ENCODE measurements around the gene PDGFB.

DNA sequence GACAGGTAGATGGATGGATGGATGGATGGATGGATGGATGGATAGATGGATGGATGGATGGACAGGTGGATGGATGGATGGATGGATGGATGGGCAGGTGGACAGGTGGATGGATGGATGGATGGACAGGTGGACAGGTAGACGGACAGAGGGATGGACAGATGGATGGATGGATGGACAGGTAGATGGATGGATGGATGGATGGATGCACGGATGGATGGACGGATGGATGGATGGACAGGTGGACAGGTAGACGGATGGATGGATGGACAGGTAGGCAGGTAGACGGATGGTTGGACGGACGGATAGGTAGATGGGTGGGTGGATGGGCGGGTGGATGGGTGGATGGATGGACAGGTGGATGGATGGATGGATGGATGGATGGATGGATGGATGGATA is 24.3 kb downstream of the PDGFB start:
- TF ChIP-seq CTCF (IDR thresholded peaks at IDR 0.05): no peak
- no peak for TF ChIP-seq POLR2A (IDR thresholded peaks at IDR 0.05)

All from vagina (tissue), 2 donors.